KBM-7 (cell line): ENCODE data around the gene CEND1.

ENCODE experiments used
- DNase-seq: peaks from one replicate; pipeline ENCODE4 v3.0.0-alpha.2; 2015
- in situ Hi-C: fragments of 300-500 bp; cut with MboI; formaldehyde crosslinking; loops from 2 replicates; pipeline ENCODE4 v1.14.3; 2020; ENCODE audit warnings: low sequenced_read_pairs, low pct_unique_long_range_greater_than_20kb, mixed read lengths

Gene CEND1

GRCh38 chr11:798093-798713 lies 8.3 kb upstream of the CEND1 start, which contains the start of gene SLC25A22:
SLC25A22 (minus strand) TSS chr11:798281; CDS start chr11:795006, 3,275 bp downstream.
- peak; percentile 79 for DNase-seq
- in situ Hi-C loops, result no loop called here

GRCh38 chr11:797296-798092 lies 7.6 kb upstream of the CEND1 start:
- DNase-seq, result peak; percentile 82
- in situ Hi-C loops, result no loop called here

- in situ Hi-C loops, result no loop called here
- DNase-seq, result no peak
These were observed 6.8 kb upstream of the CEND1 start for GRCh38 chr11:796565-797295.

GRCh38 chr11:795634-796564 lies 6.0 kb upstream of the CEND1 start:
- in situ Hi-C loops, result no loop called here
- peak; percentile 65 for DNase-seq

GRCh38 chr11:794766-795633 lies 5.1 kb upstream of the CEND1 start:
- DNase-seq, result no peak
- in situ Hi-C loops, result no loop called here

- no peak for DNase-seq
- in situ Hi-C loops, result no loop called here
These were observed 4.3 kb upstream of the CEND1 start for GRCh38 chr11:794013-794765.

- in situ Hi-C loops, result no loop called here
These were observed 3.7 kb upstream of the CEND1 start for GRCh38 chr11:793556-793955.

GRCh38 chr11:792873-793272 lies 3.0 kb upstream of the CEND1 start:
- DNase-seq, result no peak
- in situ Hi-C loops, result no loop called here

More at GRCh38 chr11:793556-793955, 3.7 kb upstream of the CEND1 start:
- no peak for DNase-seq

- no peak for DNase-seq
- in situ Hi-C loops, result no loop called here
These were observed 2.6 kb upstream of the CEND1 start for GRCh38 chr11:792535-792821.

GRCh38 chr11:791658-792534 lies 2.0 kb upstream of the CEND1 start:
- in situ Hi-C loops, result no loop called here
- DNase-seq, result no peak

GRCh38 chr11:790721-791564 lies 1.1 kb upstream of the CEND1 start:
- in situ Hi-C loops, result no loop called here
- DNase-seq, result no peak

GRCh38 chr11:788953-789940 lies 643 bp downstream of the CEND1 start:
- in situ Hi-C loops, result no loop called here
- DNase-seq, result no peak

- DNase-seq, result no peak
- in situ Hi-C loops, result no loop called here
These were observed 1.8 kb downstream of the CEND1 start for GRCh38 chr11:788009-788640.

- DNase-seq, result no peak
- in situ Hi-C loops, result no loop called here
These were observed 2.7 kb downstream of the CEND1 start for GRCh38 chr11:787084-787675.
